HL-60 (cell line): ENCODE data around the gene SUMO1.

Experiments used
- DNase-seq, 2 experiments: peaks; one replicate each; pipeline ENCODE4 v3.0.0-alpha.2; 2010 to 2020; ENCODE audit warnings: low read depth in 1 of 2, low spot score in 1 of 2
- H3K27ac ChIP-seq: fragments of 250-450 bp; sonication (Bioruptor Pico); replicated peaks from 2 replicates; pipeline ENCODE4 v1.5.1; 2020; ENCODE audit warnings: mild to moderate bottlenecking, moderate library complexity
- H3K27me3 ChIP-seq: fragments of 250-450 bp; sonication (Bioruptor Pico); 2 replicates; pipeline ENCODE4 v1.5.1; 2021; ENCODE audit warnings: mild to moderate bottlenecking, moderate library complexity; ENCODE audit not compliant: insufficient read depth, poor library complexity, severe bottlenecking
- H3K4me3 ChIP-seq: replicated peaks from 2 replicates; pipeline ENCODE4 v1.5.1; 2011; ENCODE audit warnings: mild to moderate bottlenecking, control low read depth, low read length; ENCODE audit not compliant: insufficient read depth
- CTCF ChIP-seq: IDR thresholded peaks from one replicate; pipeline ENCODE4 v1.5.1; 2011; ENCODE audit warnings: low read length, control low read depth, inconsistent platforms; ENCODE audit not compliant: insufficient read depth
- GABPA ChIP-seq: IDR thresholded peaks from 2 replicates; pipeline ENCODE4 v1.6.1; 2012; ENCODE audit warnings: low read depth
- POLR2AphosphoS5 ChIP-seq: IDR thresholded peaks from 2 replicates; pipeline ENCODE4 v1.6.1; 2012; ENCODE audit warnings: low read depth
- REST ChIP-seq: IDR thresholded peaks from 2 replicates; pipeline ENCODE4 v1.6.1; 2012; ENCODE audit warnings: low read depth; ENCODE audit not compliant: insufficient replicate concordance
- SPI1 ChIP-seq: IDR thresholded peaks from 2 replicates; pipeline ENCODE4 v1.6.1; 2012; ENCODE audit warnings: low read depth, mild to moderate bottlenecking, borderline replicate concordance

SUMO1 gene

GRCh38 chr2:202201220-202202160, 36.9 kb downstream of the SUMO1 start:
- no peak for TF ChIP-seq REST
- no peak for TF ChIP-seq POLR2AphosphoS5

GRCh38 chr2:202196727-202197126, 41.7 kb downstream of the SUMO1 start:
- Histone ChIP-seq H3K27ac (0 out of 2 replicates have a peak overlapping the region, but pooled peaks have one; percentile 21), H3K4me3 (no peak overlapping the region), H3K27me3 (no peaks in the 10 kb centered on the region)
- DNase-seq, result peak; percentile 14 to 76
- peak; percentile 75 for TF ChIP-seq GABPA
- no peak for TF ChIP-seq CTCF
- TF ChIP-seq SPI1, result peak; percentile 65; the same call in 1 of the 2 replicates
- TF ChIP-seq REST, result peak; percentile 29
- peak; percentile 47; the same call in 1 of the 2 replicates for TF ChIP-seq POLR2AphosphoS5

More at GRCh38 chr2:202201220-202202160, 36.9 kb downstream of the SUMO1 start:
- peak in 1 of 2 experiments; percentile 39 for DNase-seq
- Histone ChIP-seq H3K27ac (no peak overlapping the region), H3K27me3 (no peaks in the 10 kb centered on the region), H3K4me3 (no peak overlapping the region)

- H3K4me3 ChIP-seq, result no peak overlapping the region
- no peaks in the 10 kb centered on the region for H3K27me3 ChIP-seq
- DNase-seq, result no peak
- H3K27ac ChIP-seq, result no peak overlapping the region
- TF ChIP-seq POLR2AphosphoS5 (no peak), CTCF (no peak), REST (no peak), SPI1 (no peak), GABPA (no peak)
Measured at GRCh38 chr2:202194418-202194817, 44.0 kb downstream of the SUMO1 start.
